Stomach (tissue), 4 donors: ENCODE measurements around the gene PTPRM.

Experiments
- EP300 ChIP-seq: sonication (generic); formaldehyde crosslinking; IDR thresholded peaks from one replicate; pipeline ENCODE4 v1.6.1; 2017; ENCODE audit warnings: antibody characterized with exemption
- POLR2A ChIP-seq, 4 donors: fragments of 450-650 bp; IDR thresholded peaks; one replicate each; pipeline ENCODE4 v1.6.1; 2016; ENCODE audit warnings: antibody characterized with exemption in 4 of 4, control low read depth in 2 of 4, mild to moderate bottlenecking in 1 of 4, moderate library complexity in 1 of 4
- POLR2AphosphoS5 ChIP-seq, 3 donors: sonication (generic); formaldehyde crosslinking; IDR thresholded peaks; one replicate each; pipeline ENCODE4 v1.6.1; 2016; ENCODE audit warnings: antibody characterized with exemption in 3 of 3
- TF ChIP-seq, protein P1 (sequence below), 7 experiments: fragments of 450-650 bp in 4 of 7; fragments of 200-600 bp in 3 of 7; sonication (generic) in 3 of 7; IDR thresholded peaks; one replicate each; pipeline ENCODE4 v1.5.1; 2016 to 2019; ENCODE audit warnings: antibody characterized with exemption in 7 of 7, control low read depth in 2 of 7, mild to moderate bottlenecking in 1 of 7

GRCh38 chr18:7615840-7616239 is 48.7 kb downstream of the PTPRM start:
- TF ChIP-seq, protein P1, sequence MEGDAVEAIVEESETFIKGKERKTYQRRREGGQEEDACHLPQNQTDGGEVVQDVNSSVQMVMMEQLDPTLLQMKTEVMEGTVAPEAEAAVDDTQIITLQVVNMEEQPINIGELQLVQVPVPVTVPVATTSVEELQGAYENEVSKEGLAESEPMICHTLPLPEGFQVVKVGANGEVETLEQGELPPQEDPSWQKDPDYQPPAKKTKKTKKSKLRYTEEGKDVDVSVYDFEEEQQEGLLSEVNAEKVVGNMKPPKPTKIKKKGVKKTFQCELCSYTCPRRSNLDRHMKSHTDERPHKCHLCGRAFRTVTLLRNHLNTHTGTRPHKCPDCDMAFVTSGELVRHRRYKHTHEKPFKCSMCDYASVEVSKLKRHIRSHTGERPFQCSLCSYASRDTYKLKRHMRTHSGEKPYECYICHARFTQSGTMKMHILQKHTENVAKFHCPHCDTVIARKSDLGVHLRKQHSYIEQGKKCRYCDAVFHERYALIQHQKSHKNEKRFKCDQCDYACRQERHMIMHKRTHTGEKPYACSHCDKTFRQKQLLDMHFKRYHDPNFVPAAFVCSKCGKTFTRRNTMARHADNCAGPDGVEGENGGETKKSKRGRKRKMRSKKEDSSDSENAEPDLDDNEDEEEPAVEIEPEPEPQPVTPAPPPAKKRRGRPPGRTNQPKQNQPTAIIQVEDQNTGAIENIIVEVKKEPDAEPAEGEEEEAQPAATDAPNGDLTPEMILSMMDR (IDR thresholded peaks at IDR 0.05) = no peak
- TF ChIP-seq POLR2A (IDR thresholded peaks at IDR 0.05) (no peak), POLR2AphosphoS5 (IDR thresholded peaks at IDR 0.05) (no peak), EP300 (no peak)
